Endothelial cell (in vitro differentiated cells): ENCODE measurements around the gene ALKAL2. TPM values are rescaled to one million over a fixed set of nuclear protein-coding genes. Genes with fewer than 3 reads are reported as not detected.
"Not testable (repeated sequence)": the region's sequence is repeated elsewhere in the genome, so short reads cannot be mapped to it uniquely, and the experiment has no call there.

Experiments
- DNase-seq: peaks from one replicate; pipeline ENCODE4 v3.0.0; 2021; ENCODE audit warnings: low spot score
- H3K27ac Mint-ChIP-seq: one replicate; pipeline ENCODE4 v1.8.0; 2021; ENCODE audit warnings: mixed read lengths, inconsistent platforms; ENCODE audit not compliant: unreplicated experiment
- H3K27me3 Mint-ChIP-seq: one replicate; pipeline ENCODE4 v1.8.0; 2021; ENCODE audit warnings: mild to moderate bottlenecking, moderate library complexity, mixed read lengths, inconsistent platforms; ENCODE audit not compliant: unreplicated experiment
- H3K36me3 Mint-ChIP-seq: one replicate; pipeline ENCODE4 v1.8.0; 2021; ENCODE audit warnings: mild to moderate bottlenecking, low read depth, mixed read lengths, inconsistent platforms; ENCODE audit not compliant: unreplicated experiment
- H3K4me1 Mint-ChIP-seq: one replicate; pipeline ENCODE4 v1.8.0; 2021; ENCODE audit warnings: mild to moderate bottlenecking, mixed read lengths, inconsistent platforms; ENCODE audit not compliant: unreplicated experiment
- H3K4me3 Mint-ChIP-seq: one replicate; pipeline ENCODE4 v1.8.0; 2021; ENCODE audit warnings: mild to moderate bottlenecking, mixed read lengths, inconsistent platforms; ENCODE audit not compliant: unreplicated experiment
- H3K9me3 Mint-ChIP-seq: one replicate; pipeline ENCODE4 v1.8.0; 2021; ENCODE audit warnings: mixed read lengths, inconsistent platforms; ENCODE audit not compliant: unreplicated experiment
- long read RNA-seq: library from polyadenylated mRNA; unstranded; transcript quantifications from one replicate; pipeline ENCODE4 v2.0.0, GENCODE V29; 2020; ENCODE audit not compliant: unreplicated experiment
- total RNA-seq: library from RNA; stranded (reverse); fragmentation: NEBNext Ultra II Directional; extraction: Animal tissue kit (Norgen Biotek cat#: 25700); gene quantifications from one replicate; pipeline ENCODE4 v1.2.1, GENCODE V29; 2021; ENCODE audit not compliant: unreplicated experiment
- TF ChIP-seq, protein P1 (sequence below): fragments of 200-600 bp; sonication (generic); IDR thresholded peaks from one replicate; pipeline ENCODE4 v1.5.0; 2021; ENCODE audit warnings: antibody characterized with exemption; ENCODE audit not compliant: unreplicated experiment

The ALKAL2 gene, protein sequence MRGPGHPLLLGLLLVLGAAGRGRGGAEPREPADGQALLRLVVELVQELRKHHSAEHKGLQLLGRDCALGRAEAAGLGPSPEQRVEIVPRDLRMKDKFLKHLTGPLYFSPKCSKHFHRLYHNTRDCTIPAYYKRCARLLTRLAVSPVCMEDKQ
- 3.2 TPM for total RNA-seq
- long read RNA-seq, result 0 reads

DNA sequence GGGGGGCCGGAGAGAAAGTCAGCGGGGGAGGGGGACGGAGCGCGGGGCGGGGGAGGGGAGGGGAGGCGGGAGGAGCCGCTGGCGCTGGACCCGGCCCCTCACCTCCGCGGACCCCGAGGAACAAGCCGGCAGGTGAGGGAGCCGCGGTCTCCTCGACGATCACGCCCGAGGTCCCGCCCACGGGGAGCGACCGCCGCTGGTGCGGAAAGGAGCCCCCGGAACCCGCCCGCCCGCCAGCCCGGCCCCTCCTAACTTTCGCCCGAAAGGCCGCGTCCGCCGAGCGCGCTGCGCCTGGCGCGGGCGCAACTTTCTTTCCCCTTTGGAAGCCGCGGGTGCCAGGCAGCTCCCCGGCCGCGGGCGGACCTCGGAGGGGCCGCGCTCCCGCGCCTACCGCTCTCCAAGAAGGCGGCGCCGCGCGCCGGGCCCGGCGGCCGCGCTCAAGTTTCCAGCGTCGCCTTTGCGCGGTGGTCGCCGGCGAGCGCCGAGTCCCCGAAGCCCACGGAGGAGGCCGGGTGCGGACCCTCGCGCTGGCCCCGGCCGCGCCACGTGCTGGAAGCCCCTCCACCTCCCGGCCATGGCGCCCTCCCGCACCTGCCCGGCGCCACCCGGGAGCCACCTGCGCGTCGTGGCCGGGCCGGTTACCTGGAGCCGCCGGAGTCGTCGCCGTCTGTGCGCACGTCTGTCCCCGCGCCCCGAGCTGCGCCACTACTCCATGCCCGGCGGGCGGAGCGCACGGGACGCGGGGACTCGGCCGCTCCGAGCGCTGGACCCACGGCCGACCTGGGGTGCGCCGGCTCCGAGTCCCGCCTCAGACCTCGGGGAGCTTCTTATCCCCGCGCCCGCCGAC, at the start of gene ALKAL2:
ALKAL2 (minus strand) TSS at position 181 of the 847 bp plus-strand sequence. CDS start 256 bp downstream, outside the sequence.
- Mint-ChIP-seq H3K36me3 (no peaks in the 10 kb centered on the region), H3K4me3 (peak within 1 kb of the TSS; percentile 70), H3K27me3 (peaks cover 2% of the 10 kb centered on the region), H3K4me1 (no peaks in the 10 kb centered on the region), H3K27ac (no peak within 1 kb of the TSS), H3K9me3 (no peaks in the 10 kb centered on the region)
- peak; percentile 35 for DNase-seq
- TF ChIP-seq, protein P1, sequence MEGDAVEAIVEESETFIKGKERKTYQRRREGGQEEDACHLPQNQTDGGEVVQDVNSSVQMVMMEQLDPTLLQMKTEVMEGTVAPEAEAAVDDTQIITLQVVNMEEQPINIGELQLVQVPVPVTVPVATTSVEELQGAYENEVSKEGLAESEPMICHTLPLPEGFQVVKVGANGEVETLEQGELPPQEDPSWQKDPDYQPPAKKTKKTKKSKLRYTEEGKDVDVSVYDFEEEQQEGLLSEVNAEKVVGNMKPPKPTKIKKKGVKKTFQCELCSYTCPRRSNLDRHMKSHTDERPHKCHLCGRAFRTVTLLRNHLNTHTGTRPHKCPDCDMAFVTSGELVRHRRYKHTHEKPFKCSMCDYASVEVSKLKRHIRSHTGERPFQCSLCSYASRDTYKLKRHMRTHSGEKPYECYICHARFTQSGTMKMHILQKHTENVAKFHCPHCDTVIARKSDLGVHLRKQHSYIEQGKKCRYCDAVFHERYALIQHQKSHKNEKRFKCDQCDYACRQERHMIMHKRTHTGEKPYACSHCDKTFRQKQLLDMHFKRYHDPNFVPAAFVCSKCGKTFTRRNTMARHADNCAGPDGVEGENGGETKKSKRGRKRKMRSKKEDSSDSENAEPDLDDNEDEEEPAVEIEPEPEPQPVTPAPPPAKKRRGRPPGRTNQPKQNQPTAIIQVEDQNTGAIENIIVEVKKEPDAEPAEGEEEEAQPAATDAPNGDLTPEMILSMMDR, result no peak

DNA sequence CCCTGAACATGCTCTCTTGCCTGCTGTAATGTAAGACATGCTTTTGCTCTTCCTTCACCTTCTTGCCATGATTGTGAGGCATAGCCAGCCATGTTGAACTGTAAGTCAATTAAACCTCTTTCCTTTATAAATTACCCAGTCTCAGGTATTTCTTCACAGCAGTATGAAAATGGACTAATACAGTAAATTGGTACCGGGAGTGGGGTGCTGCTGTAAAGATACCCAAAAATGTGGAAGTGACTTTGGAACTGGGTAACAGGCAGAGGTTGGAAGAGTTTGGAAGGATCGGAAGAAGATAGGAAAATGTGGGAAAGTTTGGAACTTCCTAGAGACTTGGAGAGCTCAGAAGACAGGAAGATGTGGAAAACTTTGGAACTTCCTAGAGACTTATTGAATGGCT, 49.1 kb upstream of the ALKAL2 start:
- not testable (repeated sequence) for DNase-seq, H3K4me3 Mint-ChIP-seq, H3K27me3 Mint-ChIP-seq, H3K4me1 Mint-ChIP-seq, H3K27ac Mint-ChIP-seq
- H3K36me3 Mint-ChIP-seq, result peaks cover 24% of the 10 kb centered on the region
- peaks cover 16% of the 10 kb centered on the region for H3K9me3 Mint-ChIP-seq

DNA sequence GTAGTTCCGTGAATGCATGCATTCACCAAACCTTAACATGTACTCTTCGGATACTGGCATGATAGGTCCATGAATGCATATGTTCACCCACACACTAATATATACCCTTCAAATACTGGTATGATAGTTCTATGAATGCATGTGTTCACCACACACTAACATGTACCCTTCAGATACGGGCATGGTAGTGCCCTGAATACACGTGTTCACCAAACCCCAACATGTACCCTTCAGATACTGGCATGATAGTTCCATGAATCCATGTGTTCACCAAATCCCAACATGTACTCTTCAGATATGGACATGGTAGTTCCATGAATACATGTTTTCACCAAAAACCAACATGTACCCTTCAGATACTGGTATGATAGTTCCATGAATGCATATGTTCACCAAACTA, 48.5 kb upstream of the ALKAL2 start:
- peaks cover under 1% of the 10 kb centered on the region for H3K27me3 Mint-ChIP-seq
- H3K9me3 Mint-ChIP-seq, result peaks cover 16% of the 10 kb centered on the region
- DNase-seq, result no peak
- H3K4me1 Mint-ChIP-seq, result peaks cover under 1% of the 10 kb centered on the region
- peaks cover 24% of the 10 kb centered on the region for H3K36me3 Mint-ChIP-seq
- no peak overlapping the region for H3K27ac Mint-ChIP-seq
- H3K4me3 Mint-ChIP-seq, result no peak overlapping the region
- TF ChIP-seq, protein P1, result no peak

DNA sequence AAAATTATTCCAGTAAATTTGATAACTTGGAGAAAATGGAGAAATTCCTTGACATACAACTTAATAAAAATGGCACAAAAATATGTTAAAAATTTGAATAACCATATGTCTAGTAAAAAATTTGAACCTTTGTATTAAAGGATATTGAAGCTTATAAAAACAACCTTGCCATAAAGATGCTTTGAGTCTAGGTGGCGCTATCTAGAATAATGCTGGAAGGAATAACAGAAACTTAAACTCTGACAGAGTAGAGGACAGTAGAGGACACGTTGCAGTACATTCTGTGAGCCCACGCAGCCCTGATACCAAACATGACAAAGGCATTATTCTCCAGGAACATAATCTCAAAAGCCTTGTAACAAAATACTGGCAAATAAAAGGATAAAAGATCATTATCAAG, 44.7 kb upstream of the ALKAL2 start:
- TF ChIP-seq, protein P1, result peak; percentile 22
- H3K4me1 Mint-ChIP-seq, result no peaks in the 10 kb centered on the region
- H3K27ac Mint-ChIP-seq, result no peak overlapping the region
- peaks cover 2% of the 10 kb centered on the region for H3K27me3 Mint-ChIP-seq
- no peak for DNase-seq
- H3K4me3 Mint-ChIP-seq, result no peak overlapping the region
- peaks cover 9% of the 10 kb centered on the region for H3K9me3 Mint-ChIP-seq
- H3K36me3 Mint-ChIP-seq, result peaks cover 16% of the 10 kb centered on the region

DNA sequence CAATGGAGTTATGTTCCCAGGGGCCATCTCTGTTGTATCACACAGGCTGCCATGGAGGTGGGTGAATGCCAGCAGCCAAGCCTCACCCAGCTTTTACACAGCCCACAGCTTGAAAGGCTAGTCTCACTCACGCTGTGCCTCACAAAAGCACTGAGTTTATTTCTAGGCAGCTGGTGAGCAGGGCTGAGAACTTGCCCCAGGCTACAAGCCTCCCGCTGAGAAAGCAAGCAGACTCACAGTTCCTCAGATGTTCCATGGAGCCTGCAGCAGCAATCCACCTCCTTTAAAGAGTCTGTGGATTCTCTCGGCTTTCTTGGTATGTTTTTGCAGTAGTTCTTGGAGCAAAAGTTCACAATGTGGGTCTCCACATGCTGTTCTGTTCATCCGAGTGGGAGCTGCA, 40.9 kb upstream of the ALKAL2 start:
- Mint-ChIP-seq H3K36me3 (no peaks in the 10 kb centered on the region), H3K27me3 (peaks cover 2% of the 10 kb centered on the region), H3K9me3 (no peaks in the 10 kb centered on the region), H3K4me1 (no peaks in the 10 kb centered on the region), H3K4me3 (no peak overlapping the region), H3K27ac (no peak overlapping the region)
- DNase-seq, result no peak
- TF ChIP-seq, protein P1, result no peak
